GM23338 (cell line): ENCODE data around the gene DLL1. TPM values are rescaled to one million over a fixed set of nuclear protein-coding genes. Genes with fewer than 3 reads are reported as not detected.

ENCODE experiments used
- ATAC-seq: fragments of 200-7000 bp; cut with Tn5 transposase; 3 replicates; pipeline ENCODE4 v1.9.1; 2020
- DNase-seq: peaks from one replicate; pipeline ENCODE4 v3.0.0-alpha.2; 2015; ENCODE audit warnings: low spot score
- H2AFZ ChIP-seq: fragments of 200-600 bp; sonication (generic); 2 replicates; pipeline ENCODE4 v1.8.0; 2016; ENCODE audit warnings: antibody characterized with exemption, mild to moderate bottlenecking, moderate library complexity
- H3F3A ChIP-seq: fragments of 200-600 bp; sonication (generic); replicated peaks from 2 replicates; pipeline ENCODE4 v1.8.0; 2017; ENCODE audit warnings: antibody characterized with exemption, mixed run types, low read depth
- H3K27ac ChIP-seq: fragments of 200-600 bp; sonication (generic); 2 replicates; pipeline ENCODE4 v1.6.1; 2016; ENCODE audit warnings: low read depth
- H3K27me3 ChIP-seq: fragments of 200-600 bp; sonication (generic); 2 replicates; pipeline ENCODE4 v1.8.0; 2016; ENCODE audit warnings: mild to moderate bottlenecking, mixed run types, moderate library complexity; ENCODE audit not compliant: insufficient read depth
- H3K36me3 ChIP-seq: fragments of 200-600 bp; sonication (generic); 2 replicates; pipeline ENCODE4 v1.8.0; 2016; ENCODE audit warnings: mild to moderate bottlenecking; ENCODE audit not compliant: insufficient read depth
- H3K4me1 ChIP-seq: fragments of 200-600 bp; sonication (generic); 2 replicates; pipeline ENCODE4 v1.8.0; 2016; ENCODE audit warnings: mild to moderate bottlenecking, moderate library complexity; ENCODE audit not compliant: insufficient read depth
- H3K4me2 ChIP-seq: fragments of 200-600 bp; sonication (generic); 2 replicates; pipeline ENCODE4 v1.7.1; 2017; ENCODE audit warnings: mixed run types
- H3K4me3 ChIP-seq: fragments of 200-600 bp; sonication (generic); 2 replicates; pipeline ENCODE4 v1.6.1; 2016; ENCODE audit warnings: mixed run types
- H3K79me2 ChIP-seq: fragments of 200-600 bp; sonication (generic); replicated peaks from 2 replicates; pipeline ENCODE4 v1.8.0; 2017; ENCODE audit warnings: mild to moderate bottlenecking; ENCODE audit not compliant: insufficient read depth
- H3K9me2 ChIP-seq: fragments of 200-600 bp; sonication (generic); 2 replicates; pipeline ENCODE4 v1.8.0; 2017; ENCODE audit not compliant: insufficient read depth
- H4K20me1 ChIP-seq: fragments of 200-600 bp; sonication (generic); replicated peaks from 2 replicates; pipeline ENCODE4 v1.8.0; 2017; ENCODE audit warnings: mild to moderate bottlenecking; ENCODE audit not compliant: insufficient read depth
- H3K27ac Mint-ChIP-seq: 2 replicates; pipeline ENCODE4 v1.8.0; 2020; ENCODE audit warnings: inconsistent platforms, mild to moderate bottlenecking, moderate library complexity, mixed read lengths
- H3K27me3 Mint-ChIP-seq: 3 replicates; pipeline ENCODE4 v1.8.0; 2022; ENCODE audit warnings: low read depth, mild to moderate bottlenecking, moderate library complexity, mixed read lengths, inconsistent platforms; ENCODE audit not compliant: insufficient read depth, poor library complexity
- H3K36me3 Mint-ChIP-seq: 3 replicates; pipeline ENCODE4 v1.8.0; 2021; ENCODE audit warnings: low read depth, mild to moderate bottlenecking, inconsistent platforms, moderate library complexity, mixed read lengths
- H3K4me1 Mint-ChIP-seq: 3 replicates; pipeline ENCODE4 v1.8.0; 2020; ENCODE audit warnings: mild to moderate bottlenecking, inconsistent platforms, mixed read lengths
- H3K4me3 Mint-ChIP-seq: 3 replicates; pipeline ENCODE4 v1.8.0; 2021; ENCODE audit warnings: moderate library complexity, mild to moderate bottlenecking, inconsistent platforms, mixed read lengths
- H3K9me3 Mint-ChIP-seq: 3 replicates; pipeline ENCODE4 v1.8.0; 2020; ENCODE audit warnings: moderate library complexity, mild to moderate bottlenecking, inconsistent platforms, mixed read lengths
- CREB1 ChIP-seq: fragments of 250-450 bp; sonication (Bioruptor Pico); IDR thresholded peaks from 2 replicates; pipeline ENCODE4 v1.5.0; 2020; ENCODE audit warnings: low read depth, mild to moderate bottlenecking, moderate library complexity
- EZH2 ChIP-seq: fragments of 200-600 bp; sonication (generic); IDR thresholded peaks from one replicate; pipeline ENCODE4 v1.8.0; 2017; ENCODE audit warnings: antibody characterized with exemption, mild to moderate bottlenecking, low read depth; ENCODE audit not compliant: unreplicated experiment
- EZH2phosphoT487 ChIP-seq: fragments of 200-600 bp; sonication (generic); IDR thresholded peaks from one replicate; pipeline ENCODE4 v1.8.1; 2018; ENCODE audit warnings: antibody characterized with exemption; ENCODE audit not compliant: unreplicated experiment
- JUNB ChIP-seq: IDR thresholded peaks from one replicate; pipeline ENCODE4 v1.6.1; 2016; ENCODE audit warnings: antibody characterized with exemption; ENCODE audit not compliant: unreplicated experiment
- NANOG ChIP-seq: IDR thresholded peaks from 2 replicates; pipeline ENCODE4 v1.6.1; 2016; ENCODE audit warnings: antibody characterized with exemption, borderline replicate concordance
- POLR2AphosphoS5 ChIP-seq: IDR thresholded peaks from 2 replicates; pipeline ENCODE4 v1.6.1; 2016; ENCODE audit warnings: antibody characterized with exemption, low read depth
- REST ChIP-seq: IDR thresholded peaks from one replicate; pipeline ENCODE4 v1.6.1; 2018; ENCODE audit warnings: antibody characterized with exemption; ENCODE audit not compliant: unreplicated experiment
- STAT1 ChIP-seq: IDR thresholded peaks from one replicate; pipeline ENCODE4 v1.6.1; 2016; ENCODE audit warnings: antibody characterized with exemption; ENCODE audit not compliant: unreplicated experiment
- ZNF114 ChIP-seq: fragments of 250-450 bp; sonication (Bioruptor Pico); IDR thresholded peaks from 2 replicates; pipeline ENCODE4 v1.5.0; 2020; ENCODE audit warnings: mild to moderate bottlenecking, moderate library complexity
- ZNF331 ChIP-seq: fragments of 250-450 bp; sonication (Bioruptor Pico); IDR thresholded peaks from 2 replicates; pipeline ENCODE4 v1.5.0; 2020; ENCODE audit warnings: low read depth, mild to moderate bottlenecking, moderate library complexity
- polyA plus RNA-seq: library from polyadenylated mRNA; unstranded; fragments of >200 nt; fragmentation: Nextera tagmentation; extraction: Ambion mirVana; gene quantifications from 2 replicates; pipeline ENCODE4 v1.2.1, GENCODE V29; 2016
- total RNA-seq: library from RNA; depleted of rRNA; stranded (reverse); fragments of >200 nt; shearing (Covaris generic); gene quantifications from 2 replicates; pipeline ENCODE4 v1.2.3, GENCODE V29; 2014
- TF ChIP-seq, protein P1 (sequence below): IDR thresholded peaks from 2 replicates; pipeline ENCODE4 v1.6.1; 2016; ENCODE audit warnings: antibody characterized with exemption
- TF ChIP-seq, protein P2 (sequence below): fragments of 250-450 bp; sonication (Bioruptor Pico); IDR thresholded peaks from 2 replicates; pipeline ENCODE4 v1.5.0; 2020; ENCODE audit warnings: mild to moderate bottlenecking, moderate library complexity

Gene DLL1
- total and polyA plus RNA-seq, 2 experiments from 2014 or later: 2.2 to 4.6 TPM

- no peak for TF ChIP-seq JUNB
- no peak for TF ChIP-seq STAT1
- TF ChIP-seq ZNF114: no peak
- no peak for TF ChIP-seq EZH2phosphoT487
Observed at GRCh38 chr6:170283212-170284081, 7.4 kb downstream of the DLL1 start (continued).

DNA sequence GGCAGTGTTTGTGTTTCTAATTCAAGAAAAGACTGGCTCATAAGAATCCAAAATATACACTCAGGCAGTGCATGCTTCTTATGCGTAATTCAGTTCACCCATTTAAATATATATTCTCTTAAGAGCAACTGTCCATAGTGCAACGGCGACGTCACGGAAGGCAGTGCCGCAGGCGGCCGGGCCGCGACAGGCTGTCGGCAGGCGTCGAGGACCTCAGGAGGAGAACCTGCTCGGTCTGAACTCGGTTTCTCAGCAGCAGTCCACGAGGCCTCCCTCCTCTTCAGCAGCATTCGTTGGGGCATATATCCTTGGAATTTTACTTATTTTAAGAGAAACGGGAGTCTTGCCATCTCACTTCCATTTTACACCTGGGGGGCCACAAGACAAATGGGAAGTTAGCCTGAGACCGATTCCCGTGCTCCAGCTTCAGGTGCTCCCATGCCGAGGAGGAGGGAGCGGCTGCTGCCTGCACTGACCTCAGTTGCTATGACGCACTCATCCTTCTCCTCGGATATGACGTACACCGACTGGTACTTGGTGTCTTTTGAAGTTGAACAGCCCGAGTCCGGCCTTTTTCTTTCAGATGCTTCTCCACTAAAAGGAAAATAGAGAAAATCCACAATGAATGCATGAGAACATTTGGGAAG, 8.2 kb downstream of the DLL1 start:
- DNase-seq: no peak
- Histone ChIP-seq H3K27ac (no peak overlapping the region), H3K79me2 (no peaks in the 10 kb centered on the region), H3K9me2 (no peaks in the 10 kb centered on the region), H4K20me1 (no peaks in the 10 kb centered on the region; the same call in 1 of the 2 replicates), H3K4me3 (no peak overlapping the region), H3K36me3 (no peaks in the 10 kb centered on the region), H2AFZ (no peak overlapping the region), H3F3A (0 out of 2 replicates have a peak, but pooled peaks cover 3% of the 10 kb centered on the region), H3K27me3 (peaks cover 22% of the 10 kb centered on the region), H3K4me1 (peaks cover 15% of the 10 kb centered on the region; the same call in 1 of the 2 replicates), H3K4me2 (no peak overlapping the region)
- ATAC-seq: no peak
- Mint-ChIP-seq H3K36me3 (peaks cover 3% of the 10 kb centered on the region; the same call in 2 of the 3 replicates), H3K4me3 (no peak overlapping the region), H3K27ac (no peak overlapping the region), H3K4me1 (peaks cover 34% of the 10 kb centered on the region), H3K27me3 (peaks cover 40% of the 10 kb centered on the region), H3K9me3 (no peaks in the 10 kb centered on the region; the same call in 2 of the 3 replicates)
- TF ChIP-seq, protein P1, sequence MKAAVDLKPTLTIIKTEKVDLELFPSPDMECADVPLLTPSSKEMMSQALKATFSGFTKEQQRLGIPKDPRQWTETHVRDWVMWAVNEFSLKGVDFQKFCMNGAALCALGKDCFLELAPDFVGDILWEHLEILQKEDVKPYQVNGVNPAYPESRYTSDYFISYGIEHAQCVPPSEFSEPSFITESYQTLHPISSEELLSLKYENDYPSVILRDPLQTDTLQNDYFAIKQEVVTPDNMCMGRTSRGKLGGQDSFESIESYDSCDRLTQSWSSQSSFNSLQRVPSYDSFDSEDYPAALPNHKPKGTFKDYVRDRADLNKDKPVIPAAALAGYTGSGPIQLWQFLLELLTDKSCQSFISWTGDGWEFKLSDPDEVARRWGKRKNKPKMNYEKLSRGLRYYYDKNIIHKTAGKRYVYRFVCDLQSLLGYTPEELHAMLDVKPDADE: no peak
- no peak for TF ChIP-seq ZNF331 (CRISPR knock-in tag)
- TF ChIP-seq, protein P2, sequence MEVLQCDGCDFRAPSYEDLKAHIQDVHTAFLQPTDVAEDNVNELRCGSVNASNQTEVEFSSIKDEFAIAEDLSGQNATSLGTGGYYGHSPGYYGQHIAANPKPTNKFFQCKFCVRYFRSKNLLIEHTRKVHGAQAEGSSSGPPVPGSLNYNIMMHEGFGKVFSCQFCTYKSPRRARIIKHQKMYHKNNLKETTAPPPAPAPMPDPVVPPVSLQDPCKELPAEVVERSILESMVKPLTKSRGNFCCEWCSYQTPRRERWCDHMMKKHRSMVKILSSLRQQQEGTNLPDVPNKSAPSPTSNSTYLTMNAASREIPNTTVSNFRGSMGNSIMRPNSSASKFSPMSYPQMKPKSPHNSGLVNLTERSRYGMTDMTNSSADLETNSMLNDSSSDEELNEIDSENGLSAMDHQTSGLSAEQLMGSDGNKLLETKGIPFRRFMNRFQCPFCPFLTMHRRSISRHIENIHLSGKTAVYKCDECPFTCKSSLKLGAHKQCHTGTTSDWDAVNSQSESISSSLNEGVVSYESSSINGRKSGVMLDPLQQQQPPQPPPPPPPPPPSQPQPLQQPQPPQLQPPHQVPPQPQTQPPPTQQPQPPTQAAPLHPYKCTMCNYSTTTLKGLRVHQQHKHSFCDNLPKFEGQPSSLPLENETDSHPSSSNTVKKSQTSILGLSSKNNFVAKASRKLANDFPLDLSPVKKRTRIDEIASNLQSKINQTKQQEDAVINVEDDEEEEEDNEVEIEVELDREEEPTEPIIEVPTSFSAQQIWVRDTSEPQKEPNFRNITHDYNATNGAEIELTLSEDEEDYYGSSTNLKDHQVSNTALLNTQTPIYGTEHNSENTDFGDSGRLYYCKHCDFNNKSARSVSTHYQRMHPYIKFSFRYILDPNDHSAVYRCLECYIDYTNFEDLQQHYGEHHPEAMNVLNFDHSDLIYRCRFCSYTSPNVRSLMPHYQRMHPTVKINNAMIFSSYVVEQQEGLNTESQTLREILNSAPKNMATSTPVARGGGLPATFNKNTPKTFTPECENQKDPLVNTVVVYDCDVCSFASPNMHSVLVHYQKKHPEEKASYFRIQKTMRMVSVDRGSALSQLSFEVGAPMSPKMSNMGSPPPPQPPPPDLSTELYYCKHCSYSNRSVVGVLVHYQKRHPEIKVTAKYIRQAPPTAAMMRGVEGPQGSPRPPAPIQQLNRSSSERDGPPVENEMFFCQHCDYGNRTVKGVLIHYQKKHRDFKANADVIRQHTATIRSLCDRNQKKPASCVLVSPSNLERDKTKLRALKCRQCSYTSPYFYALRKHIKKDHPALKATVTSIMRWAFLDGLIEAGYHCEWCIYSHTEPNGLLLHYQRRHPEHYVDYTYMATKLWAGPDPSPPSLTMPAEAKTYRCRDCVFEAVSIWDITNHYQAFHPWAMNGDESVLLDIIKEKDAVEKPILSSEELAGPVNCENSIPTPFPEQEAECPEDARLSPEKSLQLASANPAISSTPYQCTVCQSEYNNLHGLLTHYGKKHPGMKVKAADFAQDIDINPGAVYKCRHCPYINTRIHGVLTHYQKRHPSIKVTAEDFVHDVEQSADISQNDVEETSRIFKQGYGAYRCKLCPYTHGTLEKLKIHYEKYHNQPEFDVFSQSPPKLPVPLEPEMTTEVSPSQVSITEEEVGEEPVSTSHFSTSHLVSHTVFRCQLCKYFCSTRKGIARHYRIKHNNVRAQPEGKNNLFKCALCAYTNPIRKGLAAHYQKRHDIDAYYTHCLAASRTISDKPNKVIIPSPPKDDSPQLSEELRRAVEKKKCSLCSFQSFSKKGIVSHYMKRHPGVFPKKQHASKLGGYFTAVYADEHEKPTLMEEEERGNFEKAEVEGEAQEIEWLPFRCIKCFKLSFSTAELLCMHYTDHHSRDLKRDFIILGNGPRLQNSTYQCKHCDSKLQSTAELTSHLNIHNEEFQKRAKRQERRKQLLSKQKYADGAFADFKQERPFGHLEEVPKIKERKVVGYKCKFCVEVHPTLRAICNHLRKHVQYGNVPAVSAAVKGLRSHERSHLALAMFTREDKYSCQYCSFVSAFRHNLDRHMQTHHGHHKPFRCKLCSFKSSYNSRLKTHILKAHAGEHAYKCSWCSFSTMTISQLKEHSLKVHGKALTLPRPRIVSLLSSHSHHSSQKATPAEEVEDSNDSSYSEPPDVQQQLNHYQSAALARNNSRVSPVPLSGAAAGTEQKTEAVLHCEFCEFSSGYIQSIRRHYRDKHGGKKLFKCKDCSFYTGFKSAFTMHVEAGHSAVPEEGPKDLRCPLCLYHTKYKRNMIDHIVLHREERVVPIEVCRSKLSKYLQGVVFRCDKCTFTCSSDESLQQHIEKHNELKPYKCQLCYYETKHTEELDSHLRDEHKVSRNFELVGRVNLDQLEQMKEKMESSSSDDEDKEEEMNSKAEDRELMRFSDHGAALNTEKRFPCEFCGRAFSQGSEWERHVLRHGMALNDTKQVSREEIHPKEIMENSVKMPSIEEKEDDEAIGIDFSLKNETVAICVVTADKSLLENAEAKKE: no peak
- no peak for TF ChIP-seq REST
- TF ChIP-seq EZH2phosphoT487: no peak
- no peak for TF ChIP-seq CREB1
- TF ChIP-seq POLR2AphosphoS5: no peak
- no peak for TF ChIP-seq JUNB
- TF ChIP-seq ZNF114: no peak
- no peak for TF ChIP-seq NANOG
- no peak for TF ChIP-seq EZH2
